Measurements from ENCODE around the gene FMNL2. TPM values are rescaled to one million over a fixed set of nuclear protein-coding genes. Genes with fewer than 3 reads are reported as not detected.

FMNL2 gene
- total RNA-seq, 1 experiment from 2014 or later = 38.2 TPM

- peak in 1 of 2 experiments; percentile 39 for DNase-seq
- Mint-ChIP-seq H3K27me3 (ENCODE audit: insufficient read depth, unreplicated experiment) (no peaks in the 10 kb centered on the region), H3K9me3 (ENCODE audit: unreplicated experiment) (no peaks in the 10 kb centered on the region), H3K4me1 (ENCODE audit: low read depth, unreplicated experiment) (peaks cover 30% of the 10 kb centered on the region), H3K4me3 (ENCODE audit: unreplicated experiment) (peak overlapping the region; percentile 49), H3K36me3 (ENCODE audit: insufficient read depth, unreplicated experiment) (no peaks in the 10 kb centered on the region), H3K27ac (ENCODE audit: unreplicated experiment) (peak overlapping the region; percentile 1)
- Histone ChIP-seq H3K4me1 (peaks cover 44% of the 10 kb centered on the region), H3K36me3 (ENCODE audit: control insufficient read depth, insufficient read depth, low read length) (no peaks in the 10 kb centered on the region), H3K27me3 (replicated peaks; ENCODE audit: control insufficient read depth, insufficient read depth, low read length) (no peaks in the 10 kb centered on the region), H3K9me3 (no peaks in the 10 kb centered on the region), H3K4me3 (ENCODE audit: low read depth, low read length) (no peak overlapping the region)
- no TSS peak for BruUV-seq (replicated peaks)
- no peak for TF ChIP-seq CTCF (IDR thresholded peaks at IDR 0.05; ENCODE audit: insufficient read depth in 1 of 2, low read depth in 1 of 2, low read length in 1 of 2, severe bottlenecking in 1 of 2, unreplicated experiment in 1 of 2)
- intact Hi-C loops (cut with micrococcal nuclease; ENCODE audit: unreplicated experiment) = loop anchor here (2.0 kb wide), 1 partner anchor 78 kb away; no protein-coding TSS in a partner anchor
- ChIA-PET CTCF (interaction anchor here (0.5 kb wide), 1 partner anchor 79 kb away, joined by 3 read pairs; no protein-coding TSS in a partner anchor), POLR2A (no interaction called here)
Observed at GRCh38 chr2:152415231-152415642, 80.3 kb downstream of the FMNL2 start.

- ChIA-PET POLR2A (no interaction called here), CTCF (interaction anchor here (0.5 kb wide), 1 partner anchor 80 kb away, joined by 3 read pairs; no protein-coding TSS in a partner anchor)
- intact Hi-C loops (cut with micrococcal nuclease; ENCODE audit: unreplicated experiment) = loop anchor here (2.0 kb wide), 1 partner anchor 79 kb away; no protein-coding TSS in a partner anchor
- Mint-ChIP-seq H3K4me3 (ENCODE audit: unreplicated experiment) (no peak overlapping the region), H3K27me3 (ENCODE audit: insufficient read depth, unreplicated experiment) (no peaks in the 10 kb centered on the region), H3K36me3 (ENCODE audit: insufficient read depth, unreplicated experiment) (no peaks in the 10 kb centered on the region), H3K9me3 (ENCODE audit: unreplicated experiment) (no peaks in the 10 kb centered on the region), H3K27ac (ENCODE audit: unreplicated experiment) (no peak overlapping the region), H3K4me1 (ENCODE audit: low read depth, unreplicated experiment) (peaks cover 30% of the 10 kb centered on the region)
- H3K36me3 ChIP-seq (ENCODE audit: control insufficient read depth, insufficient read depth, low read length) = no peaks in the 10 kb centered on the region
- no peak overlapping the region for H3K4me3 ChIP-seq (ENCODE audit: low read depth, low read length)
- BruUV-seq (replicated peaks) = no TSS peak
- no peak for DNase-seq
- H3K4me1 ChIP-seq = peaks cover 41% of the 10 kb centered on the region
- no peak for TF ChIP-seq CTCF (IDR thresholded peaks at IDR 0.05; ENCODE audit: insufficient read depth in 1 of 2, low read depth in 1 of 2, low read length in 1 of 2, severe bottlenecking in 1 of 2, unreplicated experiment in 1 of 2)
- no peaks in the 10 kb centered on the region for H3K9me3 ChIP-seq
- H3K27me3 ChIP-seq (replicated peaks; ENCODE audit: control insufficient read depth, insufficient read depth, low read length) = no peaks in the 10 kb centered on the region
Observed at GRCh38 chr2:152415796-152416195, 80.8 kb downstream of the FMNL2 start.

- intact Hi-C loops (cut with micrococcal nuclease; ENCODE audit: unreplicated experiment) = no loop called here
- H3K27me3 Mint-ChIP-seq (ENCODE audit: insufficient read depth, unreplicated experiment) = no peaks in the 10 kb centered on the region
- CTCF ChIA-PET = no interaction called here
- H3K27ac Mint-ChIP-seq (ENCODE audit: unreplicated experiment) = no peak overlapping the region
- H3K9me3 Mint-ChIP-seq (ENCODE audit: unreplicated experiment) = no peaks in the 10 kb centered on the region
- POLR2A ChIA-PET = no interaction called here
- no peak for TF ChIP-seq CTCF (IDR thresholded peaks at IDR 0.05; ENCODE audit: insufficient read depth in 1 of 2, low read depth in 1 of 2, low read length in 1 of 2, severe bottlenecking in 1 of 2, unreplicated experiment in 1 of 2)
- H3K27me3 ChIP-seq (replicated peaks; ENCODE audit: control insufficient read depth, insufficient read depth, low read length) = no peaks in the 10 kb centered on the region
- H3K4me3 ChIP-seq (ENCODE audit: low read depth, low read length) = no peak overlapping the region
- H3K36me3 Mint-ChIP-seq (ENCODE audit: insufficient read depth, unreplicated experiment) = peaks cover under 1% of the 10 kb centered on the region
- H3K36me3 ChIP-seq (ENCODE audit: control insufficient read depth, insufficient read depth, low read length) = no peaks in the 10 kb centered on the region
- no TSS peak for BruUV-seq (replicated peaks)
- no peak for DNase-seq
- no peaks in the 10 kb centered on the region for H3K9me3 ChIP-seq
- H3K4me1 ChIP-seq = peaks cover 36% of the 10 kb centered on the region
- H3K4me3 Mint-ChIP-seq (ENCODE audit: unreplicated experiment) = no peak overlapping the region
- peaks cover 29% of the 10 kb centered on the region for H3K4me1 Mint-ChIP-seq (ENCODE audit: low read depth, unreplicated experiment)
Observed at GRCh38 chr2:152418688-152419087, 83.7 kb downstream of the FMNL2 start.
